Ovary (tissue), 9 donors: ENCODE data around the gene ANO7. TPM values are rescaled to one million over a fixed set of nuclear protein-coding genes. Genes with fewer than 3 reads are reported as not detected.

Experiments used
- DNase-seq, 5 donors: peaks; one replicate each; pipeline ENCODE4 v3.0.0-alpha.2; 2019 to 2020
- H3K27ac ChIP-seq, 2 donors: fragments of 200-600 bp; one replicate each; pipeline versions ENCODE4 v1.5.1 to v1.8.0; 2019 to 2022
- H3K27me3 ChIP-seq: fragments of 200-600 bp; one replicate; pipeline ENCODE4 v1.8.0; 2022
- H3K36me3 ChIP-seq: fragments of 200-600 bp; sonication (generic); one replicate; pipeline ENCODE4 v1.5.1; 2019
- H3K4me1 ChIP-seq: one replicate; pipeline ENCODE4 v1.8.1; 2013; ENCODE audit warnings: mild to moderate bottlenecking, moderate library complexity; ENCODE audit not compliant: insufficient read depth
- H3K4me3 ChIP-seq: fragments of 200-600 bp; sonication (generic); one replicate; pipeline ENCODE4 v1.5.1; 2017
- H3K9me3 ChIP-seq, 2 donors: fragments of 200-600 bp in 1 of 2; sonication (generic) in 1 of 2; one replicate each; pipeline versions ENCODE4 v1.5.1 to v1.8.1; 2013 to 2019; ENCODE audit warnings: mild to moderate bottlenecking in 1 of 2, moderate library complexity in 1 of 2
- CTCF ChIP-seq, 3 donors: fragments of 450-650 bp in 2 of 3; fragments of 200-600 bp in 1 of 3; IDR thresholded peaks; one replicate each; pipeline versions ENCODE4 v1.5.1 to v1.8.0; 2016 to 2022; ENCODE audit warnings: antibody characterized with exemption in 3 of 3, mild to moderate bottlenecking in 1 of 3
- EP300 ChIP-seq: sonication (generic); formaldehyde crosslinking; IDR thresholded peaks from one replicate; pipeline ENCODE4 v1.6.1; 2017; ENCODE audit warnings: antibody characterized with exemption
- POLR2A ChIP-seq: fragments of 450-650 bp; IDR thresholded peaks from one replicate; pipeline ENCODE4 v1.6.1; 2017; ENCODE audit warnings: antibody characterized with exemption, mild to moderate bottlenecking, moderate library complexity
- WGBS, 3 donors: extraction: QIAGEN DNeasy Blood & Tissue Kit in 1 of 3; methylation state at CpG; one replicate each; pipeline versions ENCODE4 v1.1.5 to v1.1.7; 2013 to 2017; 5-methylcytosine and 5-hydroxymethylcytosine counted together
- intact Hi-C, 4 donors: fragments of 100-400 bp; cut with DNase I; formaldehyde crosslinking; loops; one replicate each; pipeline versions ENCODE4 v1.11.0 to v1.15.1; 2022 to 2023
- polyA plus RNA-seq, 2 donors: library from polyadenylated mRNA; stranded (reverse); fragments of 200-250 nt in 1 of 2; fragments of 350-450 nt in 1 of 2; fragmentation: Illumina TruSeq in 1 of 2; extraction: RNeasy Lipid Tissue Mini Kit (QIAGEN cat#74804) in 1 of 2; gene quantifications; one replicate each; pipeline ENCODE4 v1.2.3, GENCODE V29; 2013 to 2014
- total RNA-seq, 7 donors: library from RNA; depleted of rRNA in 2 of 7; stranded (reverse); fragments of >200 nt in 2 of 7; fragmentation: NEBNext Ultra II Directional in 3 of 7; extraction: Animal tissue kit (Norgen Biotek cat#: 25700) in 3 of 7; gene quantifications; one replicate each; pipeline versions ENCODE4 v1.1.0 to v1.2.4, GENCODE V29; 2016 to 2023
- donor health status: DM: no; HTN: no; CAD: no; lungs with moderate emphysema.
- donor health status: DM: no; HTN: no; CAD: no.
- donor health status: Bipolar disorder and iron deficiency.
- donor health status: DM: yes; HTN: yes; CAD: no.
- donor health status: DM: no; HTN: no; CAD: no.
- donor health status: DM: yes; HTN: yes; CAD: no.

ANO7 gene
- total and polyA plus RNA-seq, 9 donors = 0.87 to 6.5 (median 2.1) TPM

GRCh38 chr2:241189856-241190201 is 1.4 kb downstream of the ANO7 start:
- no peaks in the 10 kb centered on the region for H3K9me3 ChIP-seq
- intact Hi-C loops = no loop called here
- H3K27me3 ChIP-seq = no peaks in the 10 kb centered on the region
- H3K36me3 ChIP-seq = no peaks in the 10 kb centered on the region
- DNase-seq = peak in 1 of 5 donors; percentile 10
- 78 to 88% (median 78%) methylated on average over 14 to 15 of the region's 15 CpGs for WGBS, 3 donors
- TF ChIP-seq POLR2A = no peak
- no peak for TF ChIP-seq EP300
- TF ChIP-seq CTCF (IDR thresholded peaks at IDR 0.05) = no peak
- no peaks in the 10 kb centered on the region for H3K4me1 ChIP-seq
- no peak overlapping the region for H3K4me3 ChIP-seq
- H3K27ac ChIP-seq = no peak overlapping the region

DNA sequence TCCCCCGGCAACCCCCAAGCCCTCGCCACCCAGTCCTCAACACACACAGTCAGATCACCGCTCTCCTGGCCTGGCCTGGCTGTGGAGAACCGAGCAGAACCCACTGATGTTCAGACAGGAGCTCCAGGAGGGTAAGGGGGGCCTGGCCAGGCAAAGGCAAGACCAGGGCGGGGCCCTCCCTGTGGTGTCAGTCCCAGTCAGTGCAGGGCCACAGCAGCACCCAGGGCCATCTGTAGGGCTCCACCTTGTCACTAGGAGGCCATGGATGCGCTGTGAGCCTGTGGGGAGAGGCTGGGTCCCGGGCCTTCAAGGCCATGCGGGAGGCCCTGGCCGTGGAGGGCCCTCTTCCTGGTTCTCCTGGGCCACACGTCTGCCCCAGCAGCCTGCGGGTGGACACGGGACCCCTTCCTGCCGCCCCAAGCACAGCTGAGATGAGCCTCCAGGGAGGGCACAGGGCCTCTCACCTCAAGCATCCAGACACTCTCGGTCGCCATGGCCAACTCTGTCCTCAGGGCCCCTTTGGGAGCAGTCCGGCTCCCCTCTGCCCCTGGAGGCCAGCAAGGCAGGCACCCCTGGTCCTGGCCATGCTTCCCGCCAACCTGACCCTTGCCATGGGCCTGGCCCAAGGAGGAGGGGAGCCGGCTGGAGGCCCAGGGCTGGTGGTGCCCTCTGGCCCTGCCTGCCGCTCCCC is 2.0 kb downstream of the ANO7 start:
- TF ChIP-seq CTCF (IDR thresholded peaks at IDR 0.05) (no peak), POLR2A (no peak), EP300 (no peak)

GRCh38 chr2:241191081-241191480 is 2.6 kb downstream of the ANO7 start:
- WGBS, 3 donors = 69 to 78% (median 74%) methylated on average over 12 to 14 of the region's 14 CpGs
- Histone ChIP-seq H3K27ac (no peak overlapping the region), H3K36me3 (no peaks in the 10 kb centered on the region), H3K4me3 (no peak overlapping the region), H3K4me1 (no peaks in the 10 kb centered on the region), H3K9me3 (no peaks in the 10 kb centered on the region), H3K27me3 (no peaks in the 10 kb centered on the region)
- intact Hi-C loops = no loop called here
- DNase-seq = peak in 1 of 5 donors; percentile 14
- TF ChIP-seq EP300 = no peak
- TF ChIP-seq CTCF (IDR thresholded peaks at IDR 0.05) = no peak
- TF ChIP-seq POLR2A = no peak

More for the DNA sequence above, 2.0 kb downstream of the ANO7 start:
- no peaks in the 10 kb centered on the region for H3K4me1 ChIP-seq
- no peak overlapping the region for H3K27ac ChIP-seq
- no peak overlapping the region for H3K4me3 ChIP-seq
- H3K9me3 ChIP-seq = no peaks in the 10 kb centered on the region
- peak in 1 of 5 donors; percentile 10 for DNase-seq
- WGBS, 3 donors = 88 to 94% (median 88%) methylated on average over 10 to 19 of the region's 19 CpGs
- H3K27me3 ChIP-seq = no peaks in the 10 kb centered on the region
- no peaks in the 10 kb centered on the region for H3K36me3 ChIP-seq
- intact Hi-C loops = no loop called here

GRCh38 chr2:241193271-241193670 is 4.8 kb downstream of the ANO7 start:
- H3K36me3 ChIP-seq = no peaks in the 10 kb centered on the region
- no peak overlapping the region for H3K4me3 ChIP-seq
- no peak for TF ChIP-seq POLR2A
- TF ChIP-seq CTCF (IDR thresholded peaks at IDR 0.05) = no peak
- TF ChIP-seq EP300 = no peak
- DNase-seq = no peak
- no peaks in the 10 kb centered on the region for H3K4me1 ChIP-seq
- intact Hi-C loops = no loop called here
- no peaks in the 10 kb centered on the region for H3K9me3 ChIP-seq
- H3K27ac ChIP-seq = no peak overlapping the region
- no peaks in the 10 kb centered on the region for H3K27me3 ChIP-seq
- 85 to 90% (median 86%) methylated on average over 8 of the region's 8 CpGs for WGBS, 3 donors
